ENCODE measurements around the gene TNFRSF18. TPM values are rescaled to one million over a fixed set of nuclear protein-coding genes. Genes with fewer than 3 reads are reported as not detected.

Gene TNFRSF18
- total and polyA plus RNA-seq, 8 donors: 0.37 to 11.9 (median 2.6) TPM; not detected in 4

DNA sequence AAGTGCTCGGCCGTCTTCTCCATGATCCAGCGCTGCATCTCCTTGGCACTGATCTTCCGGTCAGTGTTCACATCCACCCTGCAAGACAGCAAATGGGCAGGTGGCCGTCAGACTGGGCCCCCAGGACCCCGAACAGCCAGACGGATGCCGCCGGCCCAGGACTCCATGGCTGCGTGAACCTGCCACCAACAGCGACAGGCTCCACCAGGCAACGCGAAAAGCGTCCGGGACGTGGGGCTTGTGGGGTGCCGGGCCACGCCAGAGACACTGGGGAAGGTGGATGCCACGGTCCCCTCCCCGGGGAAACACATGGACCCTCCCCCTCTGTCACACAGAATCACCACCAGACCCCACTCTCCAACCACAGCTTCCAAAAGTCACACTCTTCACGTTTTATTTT, 17.5 kb upstream of the TNFRSF18 start:
- DNase-seq: no peak
- Histone ChIP-seq H3K9me3 (no peaks in the 10 kb centered on the region), H3K27ac (no peak overlapping the region), H3K4me1 (peaks cover 0 to 57% (median 32%) of the 10 kb centered on the region in 4 donors), H3K4me3 (no peak overlapping the region), H3K27me3 (no peaks in the 10 kb centered on the region), H3K36me3 (peaks cover 54 to 100% (median 100%) of the 10 kb centered on the region in 4 donors)
- TF ChIP-seq POLR2AphosphoS5 (IDR thresholded peaks at IDR 0.05): no peak
- no peak for TF ChIP-seq CTCF (IDR thresholded peaks at IDR 0.05)
- TF ChIP-seq POLR2A (IDR thresholded peaks at IDR 0.05): no peak
- TF ChIP-seq EP300 (IDR thresholded peaks at IDR 0.05): no peak
- 93 to 97% (median 94%) methylated on average over 13 to 21 of the region's 21 CpGs for WGBS, 5 donors
- intact Hi-C loops (cut with DNase I; ENCODE audit: low total_unique reads): loop anchor here (10.0 kb wide), 1 partner anchor 49 kb away; the partner anchor contains the start of gene TTLL10

DNA sequence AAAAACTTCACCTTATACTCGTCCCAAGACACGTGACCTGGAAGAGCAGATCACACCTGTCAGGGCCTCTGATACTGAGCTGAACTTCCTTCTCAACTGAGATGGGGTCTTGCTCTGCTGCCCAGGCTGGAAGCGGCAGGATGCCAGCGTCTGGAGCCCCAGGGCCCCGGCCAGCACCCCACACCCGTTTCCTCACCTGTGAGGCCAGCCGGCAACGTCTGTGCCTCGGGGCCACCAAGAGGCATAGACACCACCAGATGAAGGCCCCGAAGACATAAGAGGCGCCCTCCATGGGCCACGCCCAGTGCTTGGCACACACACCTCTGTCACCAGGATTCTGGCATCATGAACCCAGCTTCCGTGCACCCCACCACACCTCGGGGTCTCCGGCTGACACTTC, 16.9 kb upstream of the TNFRSF18 start:
- peaks cover 54 to 100% (median 100%) of the 10 kb centered on the region in 4 donors for H3K36me3 ChIP-seq
- TF ChIP-seq POLR2A (IDR thresholded peaks at IDR 0.05) (no peak), POLR2AphosphoS5 (IDR thresholded peaks at IDR 0.05) (no peak), EP300 (IDR thresholded peaks at IDR 0.05) (no peak), CTCF (IDR thresholded peaks at IDR 0.05) (no peak)
- H3K4me1 ChIP-seq: peaks cover 0 to 52% (median 28%) of the 10 kb centered on the region in 4 donors
- no peak overlapping the region for H3K27ac ChIP-seq
- H3K27me3 ChIP-seq: no peaks in the 10 kb centered on the region
- intact Hi-C loops (cut with DNase I; ENCODE audit: low total_unique reads): loop anchor here (10.0 kb wide), 1 partner anchor 49 kb away; the partner anchor contains the start of gene TTLL10
- no peak for DNase-seq
- H3K9me3 ChIP-seq: no peaks in the 10 kb centered on the region
- H3K4me3 ChIP-seq: no peak overlapping the region
- 94 to 98% (median 96%) methylated on average over 9 to 15 of the region's 15 CpGs for WGBS, 5 donors

GRCh38 chr1:1222575-1223225, 16.3 kb upstream of the TNFRSF18 start:
- Histone ChIP-seq H3K36me3 (peaks cover 54 to 100% (median 100%) of the 10 kb centered on the region in 4 donors), H3K9me3 (no peaks in the 10 kb centered on the region), H3K27me3 (no peaks in the 10 kb centered on the region), H3K4me3 (no peak overlapping the region), H3K4me1 (peaks cover 0 to 45% (median 25%) of the 10 kb centered on the region in 4 donors), H3K27ac (peak overlapping the region in 1 of 5 donors; percentile 18)
- WGBS, 5 donors: 90 to 94% (median 92%) methylated on average over 39 to 44 of the region's 44 CpGs
- TF ChIP-seq EP300 (IDR thresholded peaks at IDR 0.05): no peak
- intact Hi-C loops (cut with DNase I; ENCODE audit: low total_unique reads): loop anchor here (10.0 kb wide), 1 partner anchor 48 kb away; the partner anchor contains the start of gene TTLL10
- DNase-seq: no peak

GRCh38 chr1:1221887-1222574, 15.6 kb upstream of the TNFRSF18 start:
- DNase-seq: peak in 1 of 2 donors; percentile 66

More at GRCh38 chr1:1221887-1222574, 15.6 kb upstream of the TNFRSF18 start:
- 37 to 74% (median 57%) methylated on average over 27 to 30 of the region's 30 CpGs for WGBS, 5 donors
- intact Hi-C loops (cut with DNase I; ENCODE audit: low total_unique reads): loop anchor here (10.0 kb wide), 1 partner anchor 47 kb away; the partner anchor contains the start of gene TTLL10
- H3K9me3 ChIP-seq: no peaks in the 10 kb centered on the region
- peaks cover 52 to 100% (median 100%) of the 10 kb centered on the region in 4 donors for H3K36me3 ChIP-seq
- H3K4me1 ChIP-seq: peaks cover 0 to 39% (median 24%) of the 10 kb centered on the region in 4 donors
- no peak overlapping the region for H3K4me3 ChIP-seq
- TF ChIP-seq CTCF (IDR thresholded peaks at IDR 0.05): no peak
- H3K27me3 ChIP-seq: no peaks in the 10 kb centered on the region
- peak overlapping the region in 1 of 5 donors; percentile 18 for H3K27ac ChIP-seq
